Bronchial epithelial cell (primary cell): ENCODE measurements around the gene DDAH2. TPM values are rescaled to one million over a fixed set of nuclear protein-coding genes. Genes with fewer than 3 reads are reported as not detected.

Experiments
- DNase-seq: peaks from one replicate; pipeline ENCODE4 v3.0.0-alpha.2; 2010; ENCODE audit warnings: low read depth
- FAIRE-seq: peaks from 2 replicates; lab custom pipeline; 2011; peaks lifted over from hg19 to GRCh38; lab: Jason Lieb, UNC
- H3K27me3 ChIP-seq: 2 replicates; pipeline ENCODE4 v1.5.1; 2011; ENCODE audit warnings: low read length; ENCODE audit not compliant: control insufficient read depth, insufficient read depth
- H3K36me3 ChIP-seq: 2 replicates; pipeline ENCODE4 v1.5.1; 2011; ENCODE audit warnings: low read length; ENCODE audit not compliant: control insufficient read depth, insufficient read depth
- H3K4me3 ChIP-seq: 2 replicates; pipeline ENCODE4 v1.5.1; 2011; ENCODE audit warnings: mild to moderate bottlenecking, low read depth, low read length, control low read depth
- total RNA-seq: library from RNA; depleted of rRNA; stranded (reverse); fragments of >200 nt; gene quantifications from 2 replicates; pipeline ENCODE4 v1.2.1, GENCODE V29; 2014
- TF ChIP-seq, protein P1 (sequence below): IDR thresholded peaks from 2 replicates; pipeline ENCODE4 v1.5.1; 2011; ENCODE audit warnings: mild to moderate bottlenecking, moderate library complexity, low read length, control low read depth, inconsistent platforms; ENCODE audit not compliant: insufficient read depth, severe bottlenecking

Gene DDAH2
- total RNA-seq, 1 donor from 2014 or later = 14.5 TPM

DNA sequence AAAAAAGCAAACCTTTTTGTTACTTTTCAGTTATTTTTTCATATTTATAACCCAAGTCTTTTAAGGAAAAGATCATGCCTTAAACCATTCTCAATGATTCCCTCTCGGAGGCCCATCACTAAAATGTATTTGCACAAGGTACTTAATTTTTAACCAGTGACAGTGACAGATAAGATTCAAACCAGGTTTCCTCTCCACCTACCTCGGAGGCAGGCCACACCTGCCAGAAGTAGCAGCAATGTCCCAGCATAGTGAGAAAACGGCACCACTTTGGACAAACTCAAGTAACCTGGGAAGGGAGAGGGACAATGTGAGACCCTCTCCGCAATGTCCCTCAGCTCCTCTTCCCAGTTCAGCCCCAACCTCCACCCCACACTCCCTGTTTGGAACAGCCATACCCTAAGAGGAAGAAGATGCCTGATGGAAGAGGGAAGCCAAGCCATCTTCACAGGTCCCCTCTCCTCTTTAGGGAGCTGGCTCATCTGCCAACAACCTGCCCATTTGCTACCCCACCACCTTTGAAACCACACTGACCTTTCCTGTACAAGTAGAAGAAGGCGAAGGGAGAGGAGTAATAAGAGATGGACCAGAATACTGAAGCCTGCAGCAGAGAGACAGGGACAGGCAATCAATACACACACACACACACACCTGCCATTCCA lies 28.2 kb downstream of the DDAH2 start:
- H3K36me3 ChIP-seq = peaks cover 4% of the 10 kb centered on the region
- TF ChIP-seq, protein P1, sequence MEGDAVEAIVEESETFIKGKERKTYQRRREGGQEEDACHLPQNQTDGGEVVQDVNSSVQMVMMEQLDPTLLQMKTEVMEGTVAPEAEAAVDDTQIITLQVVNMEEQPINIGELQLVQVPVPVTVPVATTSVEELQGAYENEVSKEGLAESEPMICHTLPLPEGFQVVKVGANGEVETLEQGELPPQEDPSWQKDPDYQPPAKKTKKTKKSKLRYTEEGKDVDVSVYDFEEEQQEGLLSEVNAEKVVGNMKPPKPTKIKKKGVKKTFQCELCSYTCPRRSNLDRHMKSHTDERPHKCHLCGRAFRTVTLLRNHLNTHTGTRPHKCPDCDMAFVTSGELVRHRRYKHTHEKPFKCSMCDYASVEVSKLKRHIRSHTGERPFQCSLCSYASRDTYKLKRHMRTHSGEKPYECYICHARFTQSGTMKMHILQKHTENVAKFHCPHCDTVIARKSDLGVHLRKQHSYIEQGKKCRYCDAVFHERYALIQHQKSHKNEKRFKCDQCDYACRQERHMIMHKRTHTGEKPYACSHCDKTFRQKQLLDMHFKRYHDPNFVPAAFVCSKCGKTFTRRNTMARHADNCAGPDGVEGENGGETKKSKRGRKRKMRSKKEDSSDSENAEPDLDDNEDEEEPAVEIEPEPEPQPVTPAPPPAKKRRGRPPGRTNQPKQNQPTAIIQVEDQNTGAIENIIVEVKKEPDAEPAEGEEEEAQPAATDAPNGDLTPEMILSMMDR = no peak

DNA sequence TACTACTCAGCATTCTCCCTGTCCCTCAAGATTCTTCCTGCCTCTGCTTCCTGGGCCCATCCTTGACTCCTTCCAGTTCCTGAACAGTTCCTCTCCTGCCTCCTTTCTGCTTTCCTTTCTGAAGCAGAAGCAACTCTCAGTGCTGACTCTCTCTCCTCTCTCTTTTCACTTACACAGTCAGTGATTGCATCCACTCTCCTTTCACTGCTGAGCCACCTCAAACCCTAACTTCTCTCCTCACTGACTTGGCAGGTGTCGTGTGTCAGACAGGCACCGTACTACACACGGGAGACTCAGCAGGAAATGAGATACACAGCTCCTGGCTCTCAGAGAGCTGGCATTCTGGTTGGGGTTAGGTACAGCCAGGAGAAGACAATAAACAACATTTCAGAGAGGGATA lies 31.5 kb downstream of the DDAH2 start:
- no peaks in the 10 kb centered on the region for H3K27me3 ChIP-seq
- H3K36me3 ChIP-seq = peaks cover 14% of the 10 kb centered on the region
- TF ChIP-seq, protein P1 = no peak
- FAIRE-seq = no peak
- no peak for DNase-seq
- no peak overlapping the region for H3K4me3 ChIP-seq

More for the DNA sequence above, 28.2 kb downstream of the DDAH2 start:
- Histone ChIP-seq H3K4me3 (no peak overlapping the region), H3K27me3 (no peaks in the 10 kb centered on the region)
- no peak for FAIRE-seq
- no peak for DNase-seq

DNA sequence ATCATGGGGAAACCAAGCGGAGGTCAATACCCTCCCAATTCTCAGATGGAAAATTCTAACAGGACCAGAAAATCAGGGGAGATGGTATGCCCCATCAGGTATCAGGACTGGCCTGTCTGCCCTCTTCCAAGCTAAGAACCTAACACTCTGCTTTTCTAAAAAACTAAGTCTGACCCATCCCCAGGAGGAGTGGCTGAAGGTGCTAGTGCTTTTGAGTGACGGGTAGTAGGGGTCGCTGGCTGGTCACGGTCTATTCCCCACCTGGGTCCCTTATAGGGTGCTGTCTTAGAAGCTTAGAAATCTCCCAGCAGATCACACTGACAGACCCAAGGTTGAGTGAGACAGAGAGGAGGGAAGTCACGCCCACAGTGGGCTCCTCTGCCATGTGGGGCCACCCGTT lies 35.6 kb downstream of the DDAH2 start:
- peaks cover 29% of the 10 kb centered on the region for H3K36me3 ChIP-seq
- no peak for FAIRE-seq
- TF ChIP-seq, protein P1 = no peak
- no peak overlapping the region for H3K4me3 ChIP-seq
- H3K27me3 ChIP-seq = no peaks in the 10 kb centered on the region
- no peak for DNase-seq

DNA sequence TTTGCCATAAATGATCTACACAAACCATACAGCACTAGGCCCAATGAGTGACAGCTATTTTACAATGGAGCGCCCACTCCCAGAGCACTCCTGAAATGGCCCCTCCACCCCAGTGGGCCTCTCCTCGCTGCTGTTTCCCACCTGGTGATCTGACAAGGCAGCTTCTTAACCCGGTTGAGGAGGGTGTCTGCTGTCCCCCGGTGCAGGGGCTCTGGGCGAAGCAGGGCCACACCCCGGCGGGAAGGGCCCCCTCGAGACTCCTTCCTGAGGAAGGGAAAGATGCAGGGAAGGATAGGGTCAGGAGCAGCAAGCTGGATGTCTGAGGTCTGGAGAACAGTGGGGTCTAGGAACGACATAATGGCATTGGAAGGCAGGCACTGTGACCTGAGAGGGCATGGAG lies 36.2 kb downstream of the DDAH2 start:
- Histone ChIP-seq H3K4me3 (no peak overlapping the region), H3K27me3 (no peaks in the 10 kb centered on the region), H3K36me3 (peaks cover 34% of the 10 kb centered on the region)
- no peak for DNase-seq
- no peak for FAIRE-seq
- TF ChIP-seq, protein P1 = no peak

DNA sequence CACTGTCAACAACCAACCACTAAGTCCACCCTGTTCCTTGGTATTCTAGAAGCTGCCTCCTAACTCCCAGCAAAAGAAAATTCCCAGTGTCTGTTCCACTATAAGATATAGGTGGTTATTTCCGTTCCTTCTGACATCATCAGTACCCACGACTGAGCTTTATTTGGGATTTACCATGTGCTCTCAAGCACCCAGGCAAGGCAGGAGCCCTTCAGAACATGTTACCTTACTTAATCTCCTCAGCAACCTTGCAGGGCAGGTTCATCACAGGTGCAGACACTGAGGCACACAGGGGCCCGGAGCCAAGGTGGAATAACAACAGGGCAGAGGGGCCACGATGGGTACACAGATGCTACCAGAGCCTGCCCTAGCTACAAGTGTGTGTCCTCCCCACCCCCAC lies 36.7 kb downstream of the DDAH2 start:
- H3K27me3 ChIP-seq = no peaks in the 10 kb centered on the region
- DNase-seq = no peak
- H3K4me3 ChIP-seq = no peak overlapping the region
- TF ChIP-seq, protein P1 = no peak
- peaks cover 38% of the 10 kb centered on the region for H3K36me3 ChIP-seq
- no peak for FAIRE-seq
